GM15510 (cell line): ENCODE data around the gene DDX6.

Experiments
- POLR2A ChIP-seq: IDR thresholded peaks from 3 replicates; pipeline ENCODE4 v1.6.1; 2011; ENCODE audit warnings: borderline replicate concordance; ENCODE audit not compliant: insufficient read length; ENCODE audit errors: extremely low read depth

DDX6 gene

GRCh38 chr11:118804094-118804493, 13.1 kb upstream of the DDX6 start:
- no peak for TF ChIP-seq POLR2A

- TF ChIP-seq POLR2A: no peak
Measured at GRCh38 chr11:118799372-118799771, 8.4 kb upstream of the DDX6 start.

GRCh38 chr11:118797510-118797909, 6.5 kb upstream of the DDX6 start:
- no peak for TF ChIP-seq POLR2A

- TF ChIP-seq POLR2A: peak; percentile 76
Measured at GRCh38 chr11:118792570-118793124, 1.7 kb upstream of the DDX6 start.

- TF ChIP-seq POLR2A: no peak
Measured at GRCh38 chr11:118791961-118792569, 1.1 kb upstream of the DDX6 start.

GRCh38 chr11:118790357-118791110, 430 bp downstream of the DDX6 start:
- no peak for TF ChIP-seq POLR2A

- TF ChIP-seq POLR2A: no peak
Measured at GRCh38 chr11:118789501-118790356, 1.2 kb downstream of the DDX6 start.

GRCh38 chr11:118786657-118787056, 4.3 kb downstream of the DDX6 start:
- TF ChIP-seq POLR2A: no peak

GRCh38 chr11:118785362-118785761, 5.6 kb downstream of the DDX6 start:
- TF ChIP-seq POLR2A: no peak

GRCh38 chr11:118783724-118784495, 7.1 kb downstream of the DDX6 start:
- no peak for TF ChIP-seq POLR2A

- no peak for TF ChIP-seq POLR2A
Measured at GRCh38 chr11:118778898-118779297, 12.1 kb downstream of the DDX6 start.

- TF ChIP-seq POLR2A: no peak
Measured at GRCh38 chr11:118774032-118774431, 16.9 kb downstream of the DDX6 start.

GRCh38 chr11:118771547-118772288, 19.2 kb downstream of the DDX6 start:
- TF ChIP-seq POLR2A: no peak

- no peak for TF ChIP-seq POLR2A
Measured at GRCh38 chr11:118768690-118769089, 22.3 kb downstream of the DDX6 start.
